SK-N-SH (cell line): ENCODE data around the gene RILPL2. TPM values are rescaled to one million over a fixed set of nuclear protein-coding genes. Genes with fewer than 3 reads are reported as not detected.
"Not testable (repeated sequence)": the region's sequence is repeated elsewhere in the genome, so short reads cannot be mapped to it uniquely, and the experiment has no call there.

ENCODE experiments used
- CTCF ChIA-PET: fragments of 300-600, 350-600 bp; formaldehyde crosslinking; extraction: SDS; loops from one replicate; lab custom pipeline; 2021; lab: Yijun Ruan, JAX
- POLR2A ChIA-PET: fragments of 350-600 bp; sonication (Branson Sonifier 250); formaldehyde crosslinking; extraction: SDS; loops from one replicate; lab custom pipeline; 2020; ENCODE audit warnings: antibody characterized with exemption, inconsistent platforms; lab: Yijun Ruan, JAX
- DNase-seq: peaks from one replicate; pipeline ENCODE4 v3.0.0; 2012
- H2AFZ ChIP-seq: fragments of 200-600 bp; sonication (generic); 2 replicates; pipeline ENCODE4 v1.8.1; 2016; ENCODE audit warnings: antibody characterized with exemption, mild to moderate bottlenecking, low read depth
- H3F3A ChIP-seq: fragments of 200-600 bp; sonication (generic); replicated peaks from 2 replicates; pipeline ENCODE3; 2016; ENCODE audit warnings: antibody characterized with exemption, mild to moderate bottlenecking; ENCODE audit not compliant: insufficient read depth
- H3K27ac ChIP-seq, 2 experiments: fragments of 200-500 bp in 1 of 2; fragments of 200-600 bp in 1 of 2; sonication (Bioruptor generic) in 1 of 2; sonication (generic), shearing (Covaris generic) in 1 of 2; 2 replicates each; pipeline versions ENCODE4 v1.5.1 to v1.6.1; 2014 to 2016; ENCODE audit warnings: low read depth in 2 of 2, inconsistent platforms in 1 of 2, low read length in 1 of 2, mild to moderate bottlenecking in 1 of 2, mixed read lengths in 1 of 2
- H3K27me3 ChIP-seq: fragments of 200-600 bp; sonication (generic), shearing (Covaris generic); 2 replicates; pipeline ENCODE4 v1.6.1; 2016; ENCODE audit warnings: mixed run types; ENCODE audit not compliant: insufficient read depth
- H3K36me3 ChIP-seq, 2 experiments: fragments of 200-500 bp in 1 of 2; fragments of 200-600 bp in 1 of 2; sonication (Bioruptor generic) in 1 of 2; sonication (generic) in 1 of 2; replicated peaks in 1 of 2; 2 replicates each; pipeline versions ENCODE3 to v1.5.1; 2014 to 2016; ENCODE audit warnings: low read length in 1 of 2, mild to moderate bottlenecking in 1 of 2; ENCODE audit not compliant: insufficient read depth in 2 of 2, control insufficient read depth in 1 of 2
- H3K4me1 ChIP-seq, 2 experiments: fragments of 200-500 bp in 1 of 2; fragments of 200-600 bp in 1 of 2; sonication (Bioruptor generic) in 1 of 2; sonication (generic), shearing (Covaris generic) in 1 of 2; 2 replicates each; pipeline versions ENCODE4 v1.5.1 to v1.6.1; 2014 to 2016; ENCODE audit warnings: low read depth in 1 of 2, low read length in 1 of 2, mixed run types in 1 of 2; ENCODE audit not compliant: insufficient read depth in 2 of 2, control insufficient read depth in 1 of 2
- H3K4me2 ChIP-seq: fragments of 200-600 bp; sonication (generic), shearing (Covaris generic); 2 replicates; pipeline ENCODE4 v1.6.1; 2017; ENCODE audit warnings: mixed run types
- H3K4me3 ChIP-seq, 2 experiments: fragments of 200-500 bp in 1 of 2; fragments of 200-600 bp in 1 of 2; sonication (Bioruptor generic) in 1 of 2; sonication (generic), shearing (Covaris generic) in 1 of 2; 2 replicates each; pipeline versions ENCODE4 v1.5.1 to v1.8.1; 2014 to 2016; ENCODE audit warnings: low read depth in 2 of 2, inconsistent platforms in 1 of 2, low read length in 1 of 2, mild to moderate bottlenecking in 1 of 2, mixed read lengths in 1 of 2, moderate library complexity in 1 of 2
- H3K79me2 ChIP-seq: fragments of 200-600 bp; sonication (generic); 2 replicates; pipeline ENCODE4 v1.8.1; 2017; ENCODE audit warnings: mild to moderate bottlenecking; ENCODE audit not compliant: insufficient read depth
- H3K9ac ChIP-seq: fragments of 200-600 bp; sonication (generic); 2 replicates; pipeline ENCODE4 v1.6.1; 2017; ENCODE audit warnings: mixed run types
- H3K9me2 ChIP-seq: fragments of 200-600 bp; sonication (generic); 2 replicates; pipeline ENCODE4 v1.6.1; 2017; ENCODE audit warnings: mixed run types
- H3K9me3 ChIP-seq: fragments of 200-600 bp; sonication (generic); 2 replicates; pipeline ENCODE4 v1.6.1; 2017; ENCODE audit warnings: mixed run types, mild to moderate bottlenecking, moderate library complexity
- H4K20me1 ChIP-seq: fragments of 200-600 bp; sonication (generic); 2 replicates; pipeline ENCODE4 v1.6.1; 2017; ENCODE audit warnings: mild to moderate bottlenecking, mixed run types; ENCODE audit not compliant: insufficient read depth
- CHD2 ChIP-seq: fragments of 150-350 bp; IDR thresholded peaks from 2 replicates; pipeline ENCODE4 v1.6.1; 2018; ENCODE audit warnings: low read length; ENCODE audit not compliant: partially characterized antibody
- ELF1 ChIP-seq: IDR thresholded peaks from 2 replicates; pipeline ENCODE4 v1.4.0; 2012
- FOXJ3 ChIP-seq: sonication (generic); formaldehyde crosslinking; IDR thresholded peaks from 2 replicates; pipeline ENCODE4 v1.5.1; 2020; ENCODE audit warnings: mild to moderate bottlenecking, missing genetic modification reagents
- FOXM1 ChIP-seq: IDR thresholded peaks from 2 replicates; pipeline ENCODE4 v1.4.0; 2012; ENCODE audit warnings: low read depth, mild to moderate bottlenecking
- MEF2A ChIP-seq: IDR thresholded peaks from 2 replicates; pipeline ENCODE4 v1.4.0; 2012; ENCODE audit warnings: low read depth, borderline replicate concordance
- NFIC ChIP-seq: IDR thresholded peaks from 2 replicates; pipeline ENCODE4 v1.4.0; 2012; ENCODE audit warnings: borderline replicate concordance
- POLR2AphosphoS5 ChIP-seq: IDR thresholded peaks from 2 replicates; pipeline ENCODE4 v1.6.1; 2012; ENCODE audit warnings: low read depth, low read length
- RXRA ChIP-seq: IDR thresholded peaks from 2 replicates; pipeline ENCODE4 v1.4.0; 2012; ENCODE audit warnings: low read depth, mild to moderate bottlenecking, borderline replicate concordance
- SIN3A ChIP-seq: IDR thresholded peaks from 2 replicates; pipeline ENCODE4 v1.6.1; 2012; ENCODE audit warnings: low read depth, mild to moderate bottlenecking, low read length, moderate library complexity, borderline replicate concordance
- TCF12 ChIP-seq: IDR thresholded peaks from 2 replicates; pipeline ENCODE4 v1.4.0; 2012
- USF1 ChIP-seq: IDR thresholded peaks from 2 replicates; pipeline ENCODE4 v1.4.0; 2012; ENCODE audit warnings: low read depth, borderline replicate concordance
- WGBS: methylation state at CpG from one replicate; pipeline ENCODE4 v1.1.6; 2017; ENCODE audit warnings: low lambda C conversion rate; 5-methylcytosine and 5-hydroxymethylcytosine counted together
- polyA plus RNA-seq, 3 experiments: library from polyadenylated mRNA; depleted of rRNA; stranded (reverse); fragments of >200 nt; gene quantifications; 2 replicates each; pipeline ENCODE4 v1.2.3, GENCODE V29; 2012
- TF ChIP-seq, protein P1 (sequence below): IDR thresholded peaks from 2 replicates; pipeline ENCODE4 v1.4.0; 2012; ENCODE audit warnings: low read depth
- TF ChIP-seq, protein P2 (sequence below): IDR thresholded peaks from 2 replicates; pipeline ENCODE4; 2012
- TF ChIP-seq, protein P3 (sequence below): IDR thresholded peaks from 2 replicates; pipeline ENCODE4 v1.6.1; 2012; ENCODE audit warnings: mild to moderate bottlenecking, low read depth, low read length, moderate library complexity

Gene RILPL2
- polyA plus RNA-seq, 1 of the 3 experiments (the other 2 are of a cell fraction): 5.0 TPM

GRCh38 chr12:123452276-123452550 is 15.7 kb upstream of the RILPL2 start:
- H3K9me3 ChIP-seq, H3K79me2 ChIP-seq, H2AFZ ChIP-seq, H3K36me3 ChIP-seq, H3K4me1 ChIP-seq, H4K20me1 ChIP-seq, H3K9ac ChIP-seq, DNase-seq, H3K4me2 ChIP-seq, H3K27ac ChIP-seq, H3K4me3 ChIP-seq, H3K9me2 ChIP-seq, H3K27me3 ChIP-seq: not testable (repeated sequence)
- CTCF ChIA-PET: interaction anchor here (0.9 kb wide), 1 partner anchor 67 kb away, joined by 3 read pairs; no protein-coding TSS in a partner anchor
- 0% methylated on average over 1 of the region's 1 CpG for WGBS
- H3F3A ChIP-seq: peaks cover 18% of the 10 kb centered on the region
- POLR2A ChIA-PET: interaction anchor here (0.6 kb wide), 1 partner anchor 1462 kb away, joined by 3 read pairs; the partner anchor contains the start of gene UBC

GRCh38 chr12:123450636-123451035 is 14.2 kb upstream of the RILPL2 start:
- Histone ChIP-seq H3K79me2 (no peaks in the 10 kb centered on the region), H3K9me2 (no peaks in the 10 kb centered on the region), H3K9me3 (no peaks in the 10 kb centered on the region), H4K20me1 (no peaks in the 10 kb centered on the region), H3K9ac (no peak overlapping the region), H3K4me1 (peaks cover 0 to 2% of the 10 kb centered on the region in 2 experiments; a peak in 2 of 4 replicates), H3K4me2 (no peak overlapping the region), H3F3A (peaks cover 9% of the 10 kb centered on the region), H3K27me3 (no peaks in the 10 kb centered on the region), H3K27ac (no peak overlapping the region)
- ChIA-PET POLR2A (no interaction called here), CTCF (no interaction called here)
- 89% methylated on average over 9 of the region's 9 CpGs for WGBS
- no peak for DNase-seq
- TF ChIP-seq USF1 (no peak), POLR2AphosphoS5 (no peak), FOXJ3 (CRISPR knock-in tag) (no peak), FOXM1 (no peak), RXRA (no peak), CHD2 (no peak), MEF2A (no peak), ELF1 (no peak), NFIC (no peak), SIN3A (no peak), TCF12 (no peak)
- TF ChIP-seq, protein P1, sequence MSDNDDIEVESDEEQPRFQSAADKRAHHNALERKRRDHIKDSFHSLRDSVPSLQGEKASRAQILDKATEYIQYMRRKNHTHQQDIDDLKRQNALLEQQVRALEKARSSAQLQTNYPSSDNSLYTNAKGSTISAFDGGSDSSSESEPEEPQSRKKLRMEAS: no peak
- TF ChIP-seq, protein P2, sequence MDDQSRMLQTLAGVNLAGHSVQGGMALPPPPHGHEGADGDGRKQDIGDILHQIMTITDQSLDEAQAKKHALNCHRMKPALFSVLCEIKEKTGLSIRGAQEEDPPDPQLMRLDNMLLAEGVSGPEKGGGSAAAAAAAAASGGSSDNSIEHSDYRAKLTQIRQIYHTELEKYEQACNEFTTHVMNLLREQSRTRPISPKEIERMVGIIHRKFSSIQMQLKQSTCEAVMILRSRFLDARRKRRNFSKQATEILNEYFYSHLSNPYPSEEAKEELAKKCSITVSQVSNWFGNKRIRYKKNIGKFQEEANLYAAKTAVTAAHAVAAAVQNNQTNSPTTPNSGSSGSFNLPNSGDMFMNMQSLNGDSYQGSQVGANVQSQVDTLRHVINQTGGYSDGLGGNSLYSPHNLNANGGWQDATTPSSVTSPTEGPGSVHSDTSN: no peak
- TF ChIP-seq, protein P3, sequence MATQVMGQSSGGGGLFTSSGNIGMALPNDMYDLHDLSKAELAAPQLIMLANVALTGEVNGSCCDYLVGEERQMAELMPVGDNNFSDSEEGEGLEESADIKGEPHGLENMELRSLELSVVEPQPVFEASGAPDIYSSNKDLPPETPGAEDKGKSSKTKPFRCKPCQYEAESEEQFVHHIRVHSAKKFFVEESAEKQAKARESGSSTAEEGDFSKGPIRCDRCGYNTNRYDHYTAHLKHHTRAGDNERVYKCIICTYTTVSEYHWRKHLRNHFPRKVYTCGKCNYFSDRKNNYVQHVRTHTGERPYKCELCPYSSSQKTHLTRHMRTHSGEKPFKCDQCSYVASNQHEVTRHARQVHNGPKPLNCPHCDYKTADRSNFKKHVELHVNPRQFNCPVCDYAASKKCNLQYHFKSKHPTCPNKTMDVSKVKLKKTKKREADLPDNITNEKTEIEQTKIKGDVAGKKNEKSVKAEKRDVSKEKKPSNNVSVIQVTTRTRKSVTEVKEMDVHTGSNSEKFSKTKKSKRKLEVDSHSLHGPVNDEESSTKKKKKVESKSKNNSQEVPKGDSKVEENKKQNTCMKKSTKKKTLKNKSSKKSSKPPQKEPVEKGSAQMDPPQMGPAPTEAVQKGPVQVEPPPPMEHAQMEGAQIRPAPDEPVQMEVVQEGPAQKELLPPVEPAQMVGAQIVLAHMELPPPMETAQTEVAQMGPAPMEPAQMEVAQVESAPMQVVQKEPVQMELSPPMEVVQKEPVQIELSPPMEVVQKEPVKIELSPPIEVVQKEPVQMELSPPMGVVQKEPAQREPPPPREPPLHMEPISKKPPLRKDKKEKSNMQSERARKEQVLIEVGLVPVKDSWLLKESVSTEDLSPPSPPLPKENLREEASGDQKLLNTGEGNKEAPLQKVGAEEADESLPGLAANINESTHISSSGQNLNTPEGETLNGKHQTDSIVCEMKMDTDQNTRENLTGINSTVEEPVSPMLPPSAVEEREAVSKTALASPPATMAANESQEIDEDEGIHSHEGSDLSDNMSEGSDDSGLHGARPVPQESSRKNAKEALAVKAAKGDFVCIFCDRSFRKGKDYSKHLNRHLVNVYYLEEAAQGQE: no peak
- TF ChIP-seq, all 33 proteins: peak for 0
- Histone ChIP-seq H2AFZ (no peak overlapping the region), H3K4me3 (no peak overlapping the region), H3K36me3 (no peaks in the 10 kb centered on the region)
